ENCODE results near the gene RFTN1.

The RFTN1 gene

GRCh38 chr3:16442730-16443129 is 70.8 kb downstream of the RFTN1 start:
- no peak overlapping the region for H3K4me3 ChIP-seq (ENCODE audit: low read depth, low read length)
- TF ChIP-seq, protein P1, sequence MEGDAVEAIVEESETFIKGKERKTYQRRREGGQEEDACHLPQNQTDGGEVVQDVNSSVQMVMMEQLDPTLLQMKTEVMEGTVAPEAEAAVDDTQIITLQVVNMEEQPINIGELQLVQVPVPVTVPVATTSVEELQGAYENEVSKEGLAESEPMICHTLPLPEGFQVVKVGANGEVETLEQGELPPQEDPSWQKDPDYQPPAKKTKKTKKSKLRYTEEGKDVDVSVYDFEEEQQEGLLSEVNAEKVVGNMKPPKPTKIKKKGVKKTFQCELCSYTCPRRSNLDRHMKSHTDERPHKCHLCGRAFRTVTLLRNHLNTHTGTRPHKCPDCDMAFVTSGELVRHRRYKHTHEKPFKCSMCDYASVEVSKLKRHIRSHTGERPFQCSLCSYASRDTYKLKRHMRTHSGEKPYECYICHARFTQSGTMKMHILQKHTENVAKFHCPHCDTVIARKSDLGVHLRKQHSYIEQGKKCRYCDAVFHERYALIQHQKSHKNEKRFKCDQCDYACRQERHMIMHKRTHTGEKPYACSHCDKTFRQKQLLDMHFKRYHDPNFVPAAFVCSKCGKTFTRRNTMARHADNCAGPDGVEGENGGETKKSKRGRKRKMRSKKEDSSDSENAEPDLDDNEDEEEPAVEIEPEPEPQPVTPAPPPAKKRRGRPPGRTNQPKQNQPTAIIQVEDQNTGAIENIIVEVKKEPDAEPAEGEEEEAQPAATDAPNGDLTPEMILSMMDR (IDR thresholded peaks at IDR 0.05; ENCODE audit: low read depth, low read length): no peak

- TF ChIP-seq, protein P1 (IDR thresholded peaks at IDR 0.05; ENCODE audit: low read depth, low read length): no peak
- H3K4me3 ChIP-seq (ENCODE audit: low read depth, low read length): no peak overlapping the region
Observed at GRCh38 chr3:16441371-16441875, 72.1 kb downstream of the RFTN1 start.

- H3K4me3 ChIP-seq (ENCODE audit: low read depth, low read length): no peak overlapping the region
- TF ChIP-seq, protein P1 (IDR thresholded peaks at IDR 0.05; ENCODE audit: low read depth, low read length): no peak
Observed at GRCh38 chr3:16439848-16440708, 73.4 kb downstream of the RFTN1 start.

DNA sequence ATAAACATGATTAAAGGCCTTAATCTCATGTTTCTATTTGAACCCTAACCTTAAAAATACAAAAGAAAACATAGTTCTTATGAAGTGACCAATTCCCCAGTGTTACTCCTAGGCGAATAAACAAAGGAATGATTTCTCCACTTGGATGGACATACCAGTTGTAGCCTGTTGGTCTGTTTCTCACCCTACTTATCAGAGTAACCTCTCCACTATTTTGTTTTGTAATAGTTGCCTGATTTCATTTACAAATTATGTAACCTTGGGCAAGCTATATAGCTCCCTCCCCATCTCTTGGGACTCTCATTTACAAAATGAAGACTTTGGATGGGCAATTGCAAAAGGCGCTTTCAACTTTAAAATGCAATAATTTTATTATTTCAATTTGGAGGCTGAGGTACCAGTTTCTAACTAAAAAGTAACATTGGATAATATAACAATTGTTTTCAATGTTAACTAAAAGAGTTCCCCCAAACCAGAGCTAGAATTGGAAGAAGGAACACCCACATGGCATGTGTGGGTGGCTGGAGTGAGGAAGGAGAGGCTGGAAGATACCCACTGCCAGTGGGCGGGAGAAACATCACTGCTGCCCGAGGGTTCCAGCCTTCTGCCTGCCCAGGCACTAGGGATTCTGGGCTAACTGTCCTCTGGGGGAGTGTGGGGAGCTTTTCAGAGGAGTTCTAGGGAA is 74.2 kb downstream of the RFTN1 start:
- H3K4me3 ChIP-seq (ENCODE audit: low read depth, low read length): no peak overlapping the region
- TF ChIP-seq, protein P1 (IDR thresholded peaks at IDR 0.05; ENCODE audit: low read depth, low read length): no peak

GRCh38 chr3:16437640-16438039 is 75.9 kb downstream of the RFTN1 start:
- TF ChIP-seq, protein P1 (IDR thresholded peaks at IDR 0.05; ENCODE audit: low read depth, low read length): no peak
- H3K4me3 ChIP-seq (ENCODE audit: low read depth, low read length): no peak overlapping the region

DNA sequence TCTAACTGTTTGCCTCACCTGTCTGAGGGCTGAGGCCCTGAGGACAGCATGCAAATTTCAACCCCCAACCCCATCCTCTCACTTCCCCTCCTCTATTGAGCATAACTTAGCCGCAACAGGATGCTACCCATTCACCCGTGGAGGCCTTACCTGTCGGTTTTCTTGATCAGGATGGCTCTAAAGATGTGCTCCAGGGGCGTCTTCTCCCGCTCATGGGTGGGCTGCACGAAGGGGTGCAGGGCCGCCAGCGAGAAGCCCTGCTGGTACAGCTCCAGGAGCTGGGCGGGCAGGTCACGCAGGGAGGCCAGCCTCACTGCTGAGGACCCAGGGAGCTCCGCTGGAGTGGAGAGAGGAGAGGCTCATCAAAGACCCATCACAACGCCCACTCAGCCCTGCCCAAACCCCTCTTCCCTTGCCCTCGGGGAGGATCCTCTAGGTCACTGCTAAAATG is 79.8 kb downstream of the RFTN1 start:
- no peak overlapping the region for H3K4me3 ChIP-seq (ENCODE audit: low read depth, low read length)
- TF ChIP-seq, protein P1 (IDR thresholded peaks at IDR 0.05; ENCODE audit: low read depth, low read length): no peak

GRCh38 chr3:16432714-16433113 is 80.8 kb downstream of the RFTN1 start:
- TF ChIP-seq, protein P1 (IDR thresholded peaks at IDR 0.05; ENCODE audit: low read depth, low read length): no peak
- no peak overlapping the region for H3K4me3 ChIP-seq (ENCODE audit: low read depth, low read length)

All from WI38 (cell line).